DND-41 (cell line): ENCODE results near the gene PCDHA10.
"Not testable (repeated sequence)": the region's sequence is repeated elsewhere in the genome, so short reads cannot be mapped to it uniquely, and the experiment has no call there.

ENCODE experiments used
- ATAC-seq: fragments of 200-7000 bp; cut with Tn5 transposase; 3 replicates; pipeline ENCODE4 v1.9.1; 2021; ENCODE audit warnings: low read depth; ENCODE audit not compliant: insufficient read depth
- DNase-seq: peaks from one replicate; pipeline ENCODE4 v3.0.0-alpha.2; 2020
- H2AFZ ChIP-seq: 2 replicates; pipeline ENCODE4 v1.6.0; 2012; ENCODE audit warnings: low read depth, low read length
- H3K27ac ChIP-seq: 2 replicates; pipeline ENCODE4 v1.5.1; 2012; ENCODE audit warnings: low read length, inconsistent platforms
- H3K27me3 ChIP-seq: fragments of 200-600 bp; sonication (generic); 2 replicates; pipeline ENCODE4 v1.6.0; 2012; ENCODE audit warnings: low read length, mild to moderate bottlenecking, inconsistent platforms; ENCODE audit not compliant: insufficient read depth, poor library complexity
- H3K36me3 ChIP-seq: 2 replicates; pipeline ENCODE4 v1.5.1; 2012; ENCODE audit warnings: low read length, inconsistent platforms; ENCODE audit not compliant: insufficient read depth
- H3K4me1 ChIP-seq: 2 replicates; pipeline ENCODE4 v1.5.1; 2012; ENCODE audit warnings: mild to moderate bottlenecking, low read length; ENCODE audit not compliant: insufficient read depth
- H3K4me2 ChIP-seq: 2 replicates; pipeline ENCODE4 v1.6.0; 2012; ENCODE audit warnings: mild to moderate bottlenecking, moderate library complexity, low read length, inconsistent platforms; ENCODE audit not compliant: insufficient read depth
- H3K4me3 ChIP-seq, 2 experiments: fragments of 200-600 bp in 1 of 2; shearing (Covaris generic) in 1 of 2; 2 replicates each; pipeline ENCODE4 v1.5.1; 2012 to 2016; ENCODE audit warnings: inconsistent platforms in 2 of 2, low read length in 2 of 2, mild to moderate bottlenecking in 2 of 2, low read depth in 1 of 2, moderate library complexity in 1 of 2
- H3K79me2 ChIP-seq: 2 replicates; pipeline ENCODE4 v1.6.0; 2012; ENCODE audit warnings: low read length, inconsistent platforms; ENCODE audit not compliant: insufficient read depth
- H3K9ac ChIP-seq: 2 replicates; pipeline ENCODE4 v1.6.0; 2012; ENCODE audit warnings: low read depth, mild to moderate bottlenecking, inconsistent platforms, low read length, moderate library complexity
- H3K9me3 ChIP-seq: 2 replicates; pipeline ENCODE4 v1.5.1; 2012; ENCODE audit warnings: low read length, moderate library complexity, mild to moderate bottlenecking, inconsistent platforms; ENCODE audit not compliant: insufficient read depth, severe bottlenecking
- H4K20me1 ChIP-seq: 2 replicates; pipeline ENCODE4 v1.6.0; 2012; ENCODE audit warnings: low read length; ENCODE audit not compliant: insufficient read depth
- CTCF ChIP-seq: IDR thresholded peaks from 2 replicates; pipeline ENCODE4 v1.5.1; 2012; ENCODE audit warnings: borderline replicate concordance, low read length, moderate library complexity, mild to moderate bottlenecking; ENCODE audit not compliant: poor library complexity, severe bottlenecking; ENCODE audit errors: extremely low read depth
- EZH2 ChIP-seq: IDR thresholded peaks from 3 replicates; pipeline ENCODE4 v1.6.1; 2012; ENCODE audit warnings: borderline replicate concordance, low read depth, mild to moderate bottlenecking, moderate library complexity, low read length, inconsistent platforms; ENCODE audit not compliant: severe bottlenecking

PCDHA10 gene

GRCh38 chr5:140840978-140841962 is 14.4 kb upstream of the PCDHA10 start, which contains the start of gene PCDHA8:
PCDHA8 (plus strand) TSS chr5:140841187; CDS start chr5:140841322, 135 bp downstream.
- H3K9me3 ChIP-seq, result no peaks in the 10 kb centered on the region
- peak; percentile 58 for TF ChIP-seq CTCF
- TF ChIP-seq EZH2, result no peak
- no peaks in the 10 kb centered on the region for H3K4me1 ChIP-seq
- H3K4me2 ChIP-seq, result no peak within 1 kb of the TSS
- no peak for ATAC-seq
- H3K27ac ChIP-seq, result no peak within 1 kb of the TSS
- no peaks in the 10 kb centered on the region for H3K79me2 ChIP-seq
- no peaks in the 10 kb centered on the region for H3K27me3 ChIP-seq
- no peaks in the 10 kb centered on the region for H3K36me3 ChIP-seq
- DNase-seq, result no peak
- no peak within 1 kb of the TSS for H3K4me3 ChIP-seq
- no peaks in the 10 kb centered on the region for H4K20me1 ChIP-seq
- no peak within 1 kb of the TSS for H3K9ac ChIP-seq
- no peak within 1 kb of the TSS for H2AFZ ChIP-seq

GRCh38 chr5:140842798-140843733 is 12.6 kb upstream of the PCDHA10 start:
- no peak overlapping the region for H3K27ac ChIP-seq
- no peak for DNase-seq
- H3K4me2 ChIP-seq, result no peak overlapping the region
- H3K27me3 ChIP-seq, result no peaks in the 10 kb centered on the region
- TF ChIP-seq EZH2, result no peak
- no peak for TF ChIP-seq CTCF
- H3K79me2 ChIP-seq, result no peaks in the 10 kb centered on the region
- no peak overlapping the region for H2AFZ ChIP-seq
- ATAC-seq, result no peak
- H3K4me3 ChIP-seq, result no peak overlapping the region
- no peak overlapping the region for H3K9ac ChIP-seq
- H4K20me1 ChIP-seq, result no peaks in the 10 kb centered on the region
- no peaks in the 10 kb centered on the region for H3K4me1 ChIP-seq
- no peaks in the 10 kb centered on the region for H3K9me3 ChIP-seq
- H3K36me3 ChIP-seq, result no peaks in the 10 kb centered on the region

- not testable (repeated sequence) for H3K36me3 ChIP-seq, H4K20me1 ChIP-seq, H3K4me2 ChIP-seq
These were observed 7.3 kb upstream of the PCDHA10 start, which contains the start of gene PCDHA9 for GRCh38 chr5:140848139-140849102. PCDHA9 (plus strand) TSS chr5:140848382; CDS start chr5:140848496, 114 bp downstream.

GRCh38 chr5:140849831-140850634 is 5.7 kb upstream of the PCDHA10 start:
- H3K4me3 ChIP-seq, ATAC-seq, H3K9ac ChIP-seq, H3K4me1 ChIP-seq, H3K36me3 ChIP-seq, H2AFZ ChIP-seq, DNase-seq, H3K27ac ChIP-seq, H3K79me2 ChIP-seq, H4K20me1 ChIP-seq, H3K4me2 ChIP-seq, H3K27me3 ChIP-seq, H3K9me3 ChIP-seq: not testable (repeated sequence)

More at GRCh38 chr5:140848139-140849102, 7.3 kb upstream of the PCDHA10 start, which contains the start of gene PCDHA9:
- H2AFZ ChIP-seq, H3K4me1 ChIP-seq, H3K27ac ChIP-seq, H3K9me3 ChIP-seq, H3K27me3 ChIP-seq, H3K79me2 ChIP-seq, H3K9ac ChIP-seq, H3K4me3 ChIP-seq, ATAC-seq, DNase-seq: not testable (repeated sequence)
